Omental fat pad (tissue), 4 donors: ENCODE measurements around the gene RASA2. TPM values are rescaled to one million over a fixed set of nuclear protein-coding genes. Genes with fewer than 3 reads are reported as not detected.
A peak's percentile ranks its signal among the peaks of the same experiment; 100 is the strongest.

Source experiments
- ATAC-seq: fragments of 150-250 bp; one replicate; pipeline ENCODE4 v1.9.1; 2016; ENCODE audit warnings: mild to moderate bottlenecking, moderate library complexity; ENCODE audit not compliant: low FRiP score
- DNase-seq: peaks from one replicate; pipeline ENCODE4 v3.0.0-alpha.2; 2019; ENCODE audit warnings: low spot score
- total RNA-seq, 4 donors: library from RNA; depleted of rRNA; stranded (reverse); fragments of >200 nt; gene quantifications; one replicate each; pipeline ENCODE4 v1.1.0, GENCODE V29; 2016
- TF ChIP-seq, protein P1 (sequence below), 3 donors: fragments of 450-650 bp; IDR thresholded peaks; one replicate each; pipeline ENCODE4 v1.5.1; 2016 to 2017; ENCODE audit warnings: antibody characterized with exemption in 3 of 3, mild to moderate bottlenecking in 3 of 3, moderate library complexity in 2 of 3

The RASA2 gene
- total RNA-seq, 4 donors from 2014 or later, result 16.4 to 19.8 (median 18.0) TPM

DNA sequence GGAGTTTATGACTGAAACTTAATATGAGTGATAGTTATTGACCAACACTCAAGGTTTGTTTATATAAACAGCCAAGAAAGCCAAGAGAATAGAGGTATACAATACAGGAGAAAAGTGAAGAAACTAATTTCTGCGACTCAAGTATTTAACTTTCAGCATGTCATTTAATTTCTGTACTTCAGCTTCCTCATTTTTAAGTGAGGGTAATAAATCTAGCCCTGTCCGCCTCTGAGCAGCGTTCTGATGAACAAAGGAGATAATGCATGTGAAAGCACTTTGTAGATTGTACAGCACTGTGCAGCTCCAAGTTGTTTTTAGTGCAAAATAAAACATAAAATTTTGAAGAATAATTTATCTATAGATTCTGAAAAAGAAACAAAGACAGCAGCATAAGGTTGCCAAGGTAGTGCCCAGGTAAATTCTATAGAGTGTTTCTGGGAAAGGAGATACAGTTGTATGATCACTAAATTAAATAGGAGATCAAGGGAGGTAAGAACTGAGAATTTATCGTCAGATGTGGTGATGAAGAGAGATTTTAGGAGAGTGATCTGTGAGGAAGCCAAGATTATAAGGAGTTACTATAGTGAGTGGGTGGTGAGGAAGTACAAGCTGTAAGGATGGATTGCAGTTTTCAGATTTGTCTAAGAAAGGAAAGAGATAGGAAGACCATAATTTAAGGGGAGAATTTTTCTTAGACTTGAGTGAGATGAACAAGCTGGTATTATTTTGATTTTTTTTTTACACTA, 71.3 kb downstream of the RASA2 start:
- TF ChIP-seq, protein P1, sequence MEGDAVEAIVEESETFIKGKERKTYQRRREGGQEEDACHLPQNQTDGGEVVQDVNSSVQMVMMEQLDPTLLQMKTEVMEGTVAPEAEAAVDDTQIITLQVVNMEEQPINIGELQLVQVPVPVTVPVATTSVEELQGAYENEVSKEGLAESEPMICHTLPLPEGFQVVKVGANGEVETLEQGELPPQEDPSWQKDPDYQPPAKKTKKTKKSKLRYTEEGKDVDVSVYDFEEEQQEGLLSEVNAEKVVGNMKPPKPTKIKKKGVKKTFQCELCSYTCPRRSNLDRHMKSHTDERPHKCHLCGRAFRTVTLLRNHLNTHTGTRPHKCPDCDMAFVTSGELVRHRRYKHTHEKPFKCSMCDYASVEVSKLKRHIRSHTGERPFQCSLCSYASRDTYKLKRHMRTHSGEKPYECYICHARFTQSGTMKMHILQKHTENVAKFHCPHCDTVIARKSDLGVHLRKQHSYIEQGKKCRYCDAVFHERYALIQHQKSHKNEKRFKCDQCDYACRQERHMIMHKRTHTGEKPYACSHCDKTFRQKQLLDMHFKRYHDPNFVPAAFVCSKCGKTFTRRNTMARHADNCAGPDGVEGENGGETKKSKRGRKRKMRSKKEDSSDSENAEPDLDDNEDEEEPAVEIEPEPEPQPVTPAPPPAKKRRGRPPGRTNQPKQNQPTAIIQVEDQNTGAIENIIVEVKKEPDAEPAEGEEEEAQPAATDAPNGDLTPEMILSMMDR (IDR thresholded peaks at IDR 0.05), result no peak
- no peak for ATAC-seq
- DNase-seq, result no peak

DNA sequence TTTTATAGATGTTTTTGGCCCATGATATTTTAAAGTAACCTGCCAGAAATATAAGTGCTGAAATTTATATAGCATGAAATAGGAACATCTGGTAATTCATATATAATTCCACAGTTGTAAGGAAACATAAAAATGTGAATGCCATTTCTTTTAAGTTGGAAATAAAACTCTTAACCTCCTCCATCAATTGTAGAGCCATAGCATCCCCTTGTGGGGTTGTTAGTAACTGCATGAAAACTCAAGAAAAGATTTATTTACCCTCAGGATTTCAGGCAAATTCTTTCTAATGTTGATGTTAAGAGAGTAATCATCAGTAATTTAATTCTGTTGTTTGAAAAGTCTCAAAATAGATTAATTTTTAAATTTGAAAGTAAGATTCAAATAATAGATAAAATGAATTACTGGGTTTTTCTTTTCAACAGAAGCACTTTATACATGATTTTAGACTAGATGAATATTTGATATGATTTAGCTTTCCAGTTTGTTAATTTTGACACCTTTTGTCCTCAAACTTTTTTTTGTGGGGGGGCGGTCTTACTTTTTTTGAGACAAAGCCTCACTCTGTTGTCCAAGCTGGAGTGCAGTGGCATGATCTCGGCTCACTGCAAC, 74.7 kb downstream of the RASA2 start:
- no peak for DNase-seq
- ATAC-seq, result no peak
- TF ChIP-seq, protein P1 (IDR thresholded peaks at IDR 0.05), result peak in 2 of 3 donors; percentile 82 to 84

DNA sequence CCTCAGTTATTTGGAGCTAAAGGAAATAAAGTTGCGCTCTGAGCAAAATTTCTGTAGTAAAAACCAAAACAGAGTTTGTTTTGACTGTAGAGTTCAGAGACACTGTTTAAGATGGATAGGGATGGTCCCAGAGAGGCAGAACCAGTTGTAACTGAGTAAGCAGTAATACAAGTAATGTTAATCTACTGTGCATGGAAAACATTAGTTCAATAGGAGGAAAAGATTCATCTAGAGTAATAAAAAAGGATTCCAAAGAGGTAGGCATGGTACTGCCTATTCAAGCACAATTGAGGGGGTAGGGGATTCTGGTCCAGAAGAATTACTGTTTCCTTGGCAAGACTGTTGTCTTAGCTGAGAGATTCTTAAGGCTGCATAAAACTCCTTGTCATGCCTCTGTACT, 77.4 kb downstream of the RASA2 start:
- DNase-seq (no peak), ATAC-seq (no peak)
- TF ChIP-seq, protein P1 (IDR thresholded peaks at IDR 0.05), result no peak

DNA sequence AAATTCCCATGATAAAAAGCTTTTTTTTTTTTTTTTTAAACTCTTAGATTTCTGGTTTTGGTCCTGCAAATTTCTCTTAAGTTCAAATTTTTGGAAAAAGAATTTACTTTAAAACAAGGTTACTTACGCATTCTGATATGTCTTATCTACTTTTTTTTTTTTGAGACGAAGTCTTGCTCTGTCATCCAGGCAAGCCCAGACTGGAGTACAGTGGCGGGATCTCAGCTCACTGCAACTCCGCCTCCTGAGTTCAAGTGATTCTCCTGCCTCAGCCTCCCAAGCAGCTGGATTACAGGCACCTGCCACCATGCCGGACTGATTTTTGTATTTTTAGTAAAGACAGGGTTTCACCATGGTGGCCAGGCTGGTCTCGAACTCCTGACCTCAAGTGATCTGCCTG, 83.2 kb downstream of the RASA2 start:
- ATAC-seq, result no peak
- TF ChIP-seq, protein P1 (IDR thresholded peaks at IDR 0.05), result no peak
- no peak for DNase-seq

DNA sequence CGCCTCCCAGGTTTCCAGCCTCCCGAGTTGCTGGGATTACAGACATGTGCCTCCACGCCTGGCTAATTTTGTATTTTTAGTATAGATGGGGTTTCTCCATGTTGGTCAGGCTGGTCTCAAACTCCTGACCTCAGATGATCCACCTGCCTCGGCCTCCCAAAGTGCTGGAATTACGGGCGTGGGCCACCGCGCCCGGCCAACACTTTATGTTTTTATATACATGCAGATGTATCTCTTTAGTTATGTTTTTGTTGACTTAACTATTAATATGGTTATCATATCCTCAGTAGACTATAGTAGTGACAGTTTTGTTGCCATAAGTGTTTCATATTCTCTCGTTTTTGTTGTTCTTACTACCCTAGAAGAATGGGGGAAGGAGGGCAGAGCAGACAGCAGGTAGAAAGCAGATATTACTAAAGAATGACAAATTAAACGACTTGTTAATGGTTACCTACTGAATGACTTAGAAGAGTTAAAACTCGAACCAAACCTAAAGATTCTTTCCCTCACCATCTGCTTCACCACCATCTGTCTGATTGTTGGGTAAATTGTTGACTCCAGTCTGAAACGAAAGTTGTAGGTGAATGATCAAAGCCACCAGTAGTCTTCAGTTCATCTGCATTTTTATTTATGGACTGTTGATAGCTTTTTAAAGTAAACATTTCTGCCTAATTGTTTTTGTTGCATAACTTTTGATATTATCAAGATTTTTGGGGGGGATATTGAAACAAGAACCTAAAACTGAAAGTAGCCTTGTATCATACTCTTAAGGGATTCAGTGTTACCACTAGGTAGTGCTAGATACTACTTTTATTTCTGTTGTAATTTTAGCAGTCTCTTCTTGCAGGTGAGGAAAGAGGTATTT, 89.3 kb downstream of the RASA2 start:
- DNase-seq, result no peak
- TF ChIP-seq, protein P1 (IDR thresholded peaks at IDR 0.05), result no peak
- no peak for ATAC-seq

DNA sequence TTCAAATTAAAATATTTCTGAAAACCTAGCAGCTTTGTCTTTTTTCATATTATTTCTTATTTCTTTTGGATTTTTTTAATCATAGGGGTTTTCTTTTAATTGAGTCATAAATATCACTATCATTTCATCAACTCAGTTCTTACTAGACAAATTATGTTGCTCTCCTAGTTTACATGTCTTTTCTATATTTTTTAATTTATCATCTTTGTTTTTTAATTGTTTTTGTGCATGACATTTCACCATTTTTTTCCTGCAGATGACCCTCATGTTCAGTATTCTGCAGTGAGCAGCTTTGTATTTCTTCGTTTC, 89.9 kb downstream of the RASA2 start:
- ATAC-seq (no peak), DNase-seq (no peak)
- TF ChIP-seq, protein P1 (IDR thresholded peaks at IDR 0.05), result no peak
